HG02642 (cell line): ENCODE measurements around the gene CORO1C.

Experiments
- ATAC-seq: cut with Tn5 transposase; IDR thresholded peaks from one replicate; pipeline ENCODE4 v1.9.1; 2021; ENCODE audit warnings: mild to moderate bottlenecking; ENCODE audit not compliant: unreplicated experiment, poor library complexity

The CORO1C gene

DNA sequence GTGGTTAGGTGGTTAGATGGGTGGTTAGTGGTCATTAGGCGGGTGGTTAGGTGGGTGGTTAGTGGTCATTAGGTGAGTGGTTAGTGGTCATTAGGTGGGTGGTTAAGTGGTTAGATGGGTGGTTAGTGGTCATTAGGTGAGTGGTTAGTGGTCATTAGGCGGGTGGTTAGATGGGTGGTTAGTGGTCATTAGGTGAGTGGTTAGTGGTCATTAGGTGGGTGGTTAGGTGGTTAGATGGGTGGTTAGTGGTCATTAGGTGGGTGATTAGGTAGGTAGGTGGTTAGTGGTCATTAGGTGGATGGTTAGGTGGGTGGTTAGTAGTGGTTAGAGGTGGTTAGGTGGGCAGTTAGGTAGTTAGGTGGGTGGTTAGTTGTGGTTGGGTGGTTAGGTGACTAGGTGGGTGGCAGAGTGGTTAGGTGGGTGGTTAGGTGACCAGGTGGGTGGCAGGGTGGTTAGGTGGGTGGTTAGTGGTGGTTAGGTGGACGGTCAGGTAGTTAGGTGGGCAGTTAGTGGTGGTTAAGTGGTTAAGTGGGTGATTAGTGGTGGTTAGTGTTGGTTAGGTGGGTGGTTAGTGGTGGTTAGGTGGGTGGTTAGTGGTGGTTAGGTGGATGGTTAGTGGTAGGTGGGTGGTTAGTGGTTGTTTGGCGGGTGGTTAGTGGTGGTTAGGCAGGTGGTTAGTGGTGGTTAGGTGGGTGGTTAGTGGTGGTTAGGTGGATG lies 125.5 kb downstream of the CORO1C start:
- ATAC-seq: no peak

DNA sequence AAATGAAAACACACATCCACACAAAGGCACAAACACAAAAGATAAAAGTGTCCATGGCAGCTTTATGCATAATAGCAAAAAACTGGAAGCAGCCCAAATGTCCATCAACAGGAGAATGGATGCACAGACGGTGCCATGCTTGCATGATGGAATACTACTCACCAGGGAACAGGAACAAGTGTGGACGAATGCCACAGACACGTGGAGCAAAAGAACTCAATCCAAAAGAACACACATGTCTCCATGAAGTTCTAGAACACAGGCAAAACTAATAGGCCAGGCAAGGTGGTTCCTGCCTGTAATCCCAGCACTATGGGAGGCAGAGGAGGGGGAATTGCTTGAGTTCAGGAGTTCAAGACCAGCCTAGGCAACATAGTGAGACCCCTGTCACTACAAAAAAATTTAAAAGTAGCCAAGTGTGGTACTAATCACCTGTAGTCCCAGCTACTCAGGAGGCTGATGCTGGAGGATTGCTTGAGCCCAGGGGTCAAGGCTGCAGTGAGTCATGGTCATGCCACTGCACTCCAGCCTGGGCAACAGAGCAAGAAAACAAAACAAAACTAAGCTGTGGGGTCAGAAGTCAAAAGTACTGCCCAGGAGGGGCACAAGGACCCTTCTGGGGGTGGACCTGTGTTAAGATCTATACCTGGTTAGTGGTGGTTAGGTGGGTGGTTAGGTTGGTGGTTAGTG lies 126.2 kb downstream of the CORO1C start:
- no peak for ATAC-seq

DNA sequence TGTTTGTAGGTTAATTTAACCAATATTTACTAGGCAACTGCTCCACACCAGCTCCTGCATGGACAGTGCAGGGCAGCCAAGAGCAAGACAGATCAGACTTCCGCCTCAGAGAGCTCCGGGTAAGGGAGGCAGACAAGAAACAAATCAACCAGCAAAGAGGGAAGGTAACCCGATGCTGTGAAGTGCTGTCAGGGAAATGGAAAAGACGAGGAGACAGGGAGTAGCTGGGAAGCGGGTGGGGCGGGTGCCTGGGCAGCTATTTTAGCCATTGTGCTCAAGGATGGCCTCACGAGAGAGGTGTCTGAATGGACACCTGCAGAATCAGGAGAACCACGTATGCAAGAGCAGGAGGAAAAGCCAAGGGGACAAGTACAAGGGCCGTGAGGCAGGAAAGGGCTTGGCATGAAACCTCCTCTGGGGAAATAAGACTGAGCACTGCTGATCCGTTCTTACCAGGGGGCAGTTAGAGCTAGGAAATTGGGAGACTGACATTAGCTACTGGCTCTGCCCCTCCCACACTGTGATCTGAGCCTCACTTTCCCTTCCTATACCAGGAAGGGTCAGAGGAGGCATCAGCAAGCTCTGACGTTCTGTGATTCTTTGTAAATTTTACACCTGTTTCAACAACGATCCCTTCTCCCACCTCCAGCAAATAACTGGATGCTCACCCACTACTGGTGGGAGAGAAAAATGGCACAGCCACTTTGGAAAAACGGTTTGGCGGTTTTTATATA lies 126.9 kb downstream of the CORO1C start:
- ATAC-seq: no peak

DNA sequence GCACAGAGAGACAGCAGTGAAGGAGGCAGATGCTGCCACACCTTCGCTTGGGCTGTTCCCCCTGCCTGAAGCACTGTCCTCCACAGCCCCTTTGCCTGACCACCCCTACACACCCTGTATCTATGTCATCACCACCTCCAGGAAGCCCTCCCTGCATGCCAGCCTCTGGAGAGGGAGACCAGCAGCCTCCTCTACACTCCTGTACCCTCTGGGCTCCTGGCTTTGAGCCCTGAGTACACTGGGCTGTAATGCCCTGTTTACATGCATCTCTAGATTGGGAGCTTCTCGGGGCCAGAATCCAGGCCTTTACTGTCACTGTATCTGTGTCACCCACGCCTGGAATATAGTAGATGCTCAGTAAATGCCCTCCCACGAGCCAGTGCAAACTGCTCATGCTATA lies 127.6 kb downstream of the CORO1C start:
- ATAC-seq: no peak

DNA sequence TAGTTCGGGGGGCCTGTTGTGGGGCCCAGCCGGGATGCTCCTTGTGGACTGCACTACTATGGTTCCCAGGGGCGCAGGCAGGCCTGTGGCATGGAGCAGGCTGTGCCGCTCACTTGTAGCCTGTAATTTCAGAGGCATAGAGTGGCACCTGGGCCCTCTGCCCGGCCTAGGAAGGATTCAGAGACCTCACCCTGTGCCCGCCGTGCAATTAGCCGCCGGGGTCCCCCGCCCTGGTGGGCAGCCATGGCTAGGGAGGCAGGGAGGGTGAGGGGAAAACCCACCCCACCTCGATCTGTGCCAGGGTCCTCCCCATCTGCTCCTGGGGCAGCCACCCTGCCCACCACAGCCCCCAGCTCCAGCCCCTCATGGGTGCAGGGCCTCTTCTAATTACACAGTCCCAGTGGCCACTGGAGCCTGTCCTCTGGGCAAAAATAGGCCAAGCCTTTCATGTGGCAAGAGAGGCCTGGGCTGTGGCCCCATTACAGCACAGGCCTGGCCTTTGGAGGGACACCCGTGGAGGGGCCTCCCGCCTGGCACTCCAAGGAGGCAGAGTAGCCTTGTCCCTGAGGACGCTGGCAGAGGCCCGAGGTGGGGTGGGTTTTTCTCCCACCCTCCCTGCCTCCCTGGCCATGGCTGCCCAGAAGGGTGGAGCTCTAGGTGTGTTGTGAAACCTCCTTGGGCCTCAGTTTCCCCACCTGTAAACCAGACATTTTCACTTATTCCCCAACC lies 128.2 kb downstream of the CORO1C start:
- no peak for ATAC-seq

DNA sequence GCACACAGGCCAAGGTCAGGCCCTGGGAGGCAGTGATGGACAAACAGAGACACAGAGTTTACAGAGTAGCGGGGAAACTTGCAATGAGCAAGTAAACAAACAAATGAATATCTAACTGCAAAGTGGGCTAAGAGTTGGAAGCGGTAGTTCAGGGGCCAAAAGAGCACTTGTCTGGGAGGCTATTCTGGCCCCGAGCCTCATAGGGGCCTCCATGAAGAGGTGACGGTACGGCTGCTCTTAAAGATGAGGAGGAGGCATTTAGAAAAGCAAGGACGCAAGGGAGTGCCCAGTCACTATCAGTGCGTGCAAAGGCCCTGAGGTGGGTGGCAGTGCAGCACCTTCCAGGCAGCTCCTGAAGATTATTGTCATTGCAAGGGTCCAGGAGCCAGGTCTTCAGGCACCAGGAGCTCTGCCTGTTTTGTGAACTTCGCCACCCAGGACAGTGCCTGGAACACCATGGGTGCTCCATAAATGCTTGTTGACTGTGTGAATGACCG lies 129.1 kb downstream of the CORO1C start:
- ATAC-seq: no peak

DNA sequence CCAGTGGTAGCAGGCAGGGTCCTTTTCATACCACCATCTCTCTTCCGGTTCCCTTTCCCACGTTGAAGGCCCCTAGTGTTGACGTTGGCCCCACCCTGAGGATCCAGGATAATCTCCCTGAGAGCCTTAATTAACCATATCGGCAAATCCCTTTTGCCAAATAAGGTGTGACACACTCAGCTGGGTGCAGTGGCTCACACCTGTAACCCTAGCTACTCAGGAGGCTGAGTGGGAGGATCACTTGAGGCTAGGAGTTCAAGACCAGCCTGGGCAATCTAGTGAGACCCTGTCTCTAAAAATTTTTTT lies 130.7 kb downstream of the CORO1C start:
- no peak for ATAC-seq

DNA sequence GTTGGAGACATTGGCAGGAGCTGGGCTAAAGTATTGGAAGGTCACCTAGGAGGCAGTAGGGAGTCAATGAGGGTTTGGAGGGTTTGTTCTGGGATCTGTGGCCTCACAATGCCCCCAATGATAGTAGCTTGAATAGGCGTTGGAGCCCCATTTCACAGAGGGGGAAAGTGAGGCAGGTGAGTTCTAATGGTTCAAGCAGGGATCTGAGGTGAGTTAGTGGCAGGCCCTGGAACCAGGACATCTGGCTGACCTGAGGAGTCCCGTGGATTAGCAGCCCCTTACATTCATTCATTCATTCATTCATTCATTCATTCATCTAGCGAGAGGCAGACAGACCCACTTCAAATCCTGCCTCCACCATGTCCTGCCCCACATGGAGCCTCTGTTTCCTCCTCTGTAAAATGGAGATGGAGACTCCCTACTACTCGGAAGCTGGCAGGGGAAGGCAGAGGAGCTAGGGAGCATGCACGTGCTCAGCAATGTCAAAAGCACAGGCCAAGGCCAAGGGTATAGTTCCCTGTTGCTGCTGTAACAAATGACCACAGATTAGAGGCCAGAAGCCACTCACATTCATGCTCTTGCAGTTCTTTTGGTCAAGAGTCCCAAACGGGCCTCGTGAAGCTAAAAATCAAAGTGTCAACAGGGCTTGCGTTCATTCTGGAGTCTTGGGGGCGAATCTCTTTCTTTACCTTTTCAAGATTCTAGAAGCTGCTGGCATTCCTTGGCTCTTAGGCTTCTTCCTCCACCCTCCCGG lies 131.2 kb downstream of the CORO1C start:
- ATAC-seq: no peak

DNA sequence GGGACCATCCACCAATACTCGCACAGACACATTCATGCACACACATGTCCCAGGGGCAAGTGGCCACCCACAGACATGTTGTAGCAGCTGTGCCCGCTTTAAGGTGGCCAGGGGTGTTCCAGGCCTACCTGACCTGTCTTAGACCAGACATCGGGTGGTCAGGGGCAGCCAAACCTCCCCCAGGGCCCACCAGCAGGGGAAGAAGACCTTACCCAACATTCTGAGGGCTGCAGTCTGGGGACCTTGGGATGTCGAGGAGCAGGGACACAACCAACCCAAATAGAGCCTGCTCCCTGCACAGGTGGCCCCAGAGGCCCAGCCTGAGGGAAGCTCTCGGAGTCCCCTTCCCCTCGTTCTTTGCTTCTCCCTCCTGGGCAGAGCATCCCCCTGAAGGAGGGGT lies 131.8 kb downstream of the CORO1C start:
- ATAC-seq: no peak

DNA sequence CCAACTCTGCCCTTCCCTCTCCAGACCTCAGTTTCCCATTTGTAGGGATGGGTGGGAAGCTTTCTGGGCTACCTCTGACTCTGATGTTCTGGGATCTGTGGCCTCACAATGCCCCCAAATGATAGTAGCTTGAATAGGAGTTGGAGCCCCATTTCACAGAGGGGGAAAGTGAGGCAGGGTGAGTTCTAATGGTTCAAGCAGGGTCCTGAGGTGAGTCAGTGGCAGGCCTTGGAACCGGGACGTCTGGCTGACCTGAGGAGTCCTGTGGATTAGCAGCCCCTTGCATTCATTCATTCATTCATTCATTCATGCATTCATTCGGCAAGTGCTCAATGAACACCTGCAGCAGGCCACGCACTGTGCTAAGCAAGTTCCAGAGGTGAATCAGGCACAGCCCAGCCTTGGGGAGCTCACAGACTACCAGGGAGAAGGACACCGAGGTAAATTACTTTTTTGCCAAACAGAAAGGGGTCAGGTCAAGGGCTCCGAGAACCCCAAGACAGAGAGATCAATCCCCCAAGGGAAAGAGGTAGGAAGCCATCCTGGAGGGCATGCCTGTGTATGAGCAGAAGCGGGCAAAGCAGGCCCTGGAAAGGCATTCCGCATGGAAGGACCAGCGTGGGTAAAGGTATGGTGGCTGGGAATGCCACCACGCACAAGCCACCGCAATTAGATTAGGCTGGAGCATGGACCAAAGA lies 132.6 kb downstream of the CORO1C start:
- no peak for ATAC-seq

DNA sequence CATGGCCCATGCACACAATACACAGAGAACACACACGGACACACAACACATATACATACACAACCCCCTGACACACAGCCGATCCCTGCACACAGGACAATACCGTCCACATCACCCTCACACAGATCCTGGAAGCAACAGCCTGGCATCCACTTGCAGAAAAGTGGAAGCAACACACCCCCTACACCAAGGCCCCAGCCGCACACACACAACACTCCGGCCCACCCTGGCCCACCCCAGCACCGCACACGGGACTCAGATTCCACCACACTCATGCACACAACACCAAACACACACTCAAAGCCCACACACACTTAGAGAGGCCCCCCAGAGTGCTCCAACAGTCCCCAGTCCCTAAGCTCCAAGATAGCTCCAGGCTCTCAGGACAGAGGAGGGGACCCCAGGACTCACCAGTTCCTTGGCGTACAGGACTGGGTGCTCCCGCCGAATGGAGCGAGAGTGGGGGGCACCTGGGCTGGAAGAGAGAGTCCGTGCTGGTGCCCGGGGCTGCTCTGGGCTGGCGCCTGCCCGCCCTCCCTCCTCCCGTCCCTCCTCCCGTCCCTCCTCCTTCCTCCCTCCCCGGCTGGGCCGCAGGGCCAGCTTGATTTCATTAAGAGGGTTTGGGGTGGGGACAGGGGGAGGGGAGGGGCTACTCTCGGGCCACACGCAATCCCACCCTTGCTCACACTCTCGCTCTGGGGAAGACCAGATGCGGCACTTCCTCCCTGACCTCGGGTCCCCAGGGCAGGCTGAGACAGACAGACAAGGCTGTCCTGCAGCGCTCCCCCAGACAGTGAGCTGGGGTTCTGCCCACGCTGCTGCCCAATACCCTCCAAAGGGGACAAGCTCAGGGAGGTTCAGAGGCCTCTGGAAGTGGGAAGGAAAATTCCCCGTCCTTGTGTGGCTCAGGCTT lies 133.5 kb downstream of the CORO1C start, which contains the start of gene TMEM119:
TMEM119 (minus strand) TSS at position 526 of the 913 bp plus-strand sequence. CDS start 5,701 bp downstream, outside the sequence.
- ATAC-seq: no peak

DNA sequence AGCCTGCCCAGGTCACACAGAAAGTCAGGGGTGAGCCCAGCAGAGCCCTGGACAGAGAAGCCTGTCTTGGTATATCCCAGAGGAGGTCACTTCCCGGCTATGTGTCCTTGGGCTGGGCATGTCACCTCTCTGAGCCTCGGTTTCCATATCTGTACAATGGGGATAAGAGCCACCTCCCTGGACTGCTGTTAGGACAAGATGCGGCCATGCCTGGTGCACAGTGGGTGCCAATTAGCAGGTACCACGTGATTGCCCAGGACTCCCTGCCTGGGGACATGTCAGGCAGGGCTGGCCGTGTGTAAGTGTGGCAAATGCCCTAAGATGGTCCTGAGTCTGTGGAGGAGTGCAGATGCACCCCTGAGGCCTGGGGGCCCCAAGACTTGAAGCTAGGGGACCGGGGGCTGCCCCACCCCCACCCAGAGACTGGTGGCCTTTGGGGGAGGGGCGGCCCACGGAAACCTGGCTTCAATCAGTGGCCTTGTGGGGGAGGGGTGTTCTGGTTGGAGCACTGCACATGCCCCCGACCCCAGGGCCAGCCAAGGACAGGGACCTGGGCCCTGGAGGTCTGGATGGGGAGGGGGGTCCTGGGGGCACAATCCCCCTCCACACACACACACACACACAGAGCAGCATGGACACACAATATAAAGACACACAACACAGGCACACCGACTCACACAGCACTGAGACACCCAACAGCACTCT lies 134.3 kb downstream of the CORO1C start:
- no peak for ATAC-seq

DNA sequence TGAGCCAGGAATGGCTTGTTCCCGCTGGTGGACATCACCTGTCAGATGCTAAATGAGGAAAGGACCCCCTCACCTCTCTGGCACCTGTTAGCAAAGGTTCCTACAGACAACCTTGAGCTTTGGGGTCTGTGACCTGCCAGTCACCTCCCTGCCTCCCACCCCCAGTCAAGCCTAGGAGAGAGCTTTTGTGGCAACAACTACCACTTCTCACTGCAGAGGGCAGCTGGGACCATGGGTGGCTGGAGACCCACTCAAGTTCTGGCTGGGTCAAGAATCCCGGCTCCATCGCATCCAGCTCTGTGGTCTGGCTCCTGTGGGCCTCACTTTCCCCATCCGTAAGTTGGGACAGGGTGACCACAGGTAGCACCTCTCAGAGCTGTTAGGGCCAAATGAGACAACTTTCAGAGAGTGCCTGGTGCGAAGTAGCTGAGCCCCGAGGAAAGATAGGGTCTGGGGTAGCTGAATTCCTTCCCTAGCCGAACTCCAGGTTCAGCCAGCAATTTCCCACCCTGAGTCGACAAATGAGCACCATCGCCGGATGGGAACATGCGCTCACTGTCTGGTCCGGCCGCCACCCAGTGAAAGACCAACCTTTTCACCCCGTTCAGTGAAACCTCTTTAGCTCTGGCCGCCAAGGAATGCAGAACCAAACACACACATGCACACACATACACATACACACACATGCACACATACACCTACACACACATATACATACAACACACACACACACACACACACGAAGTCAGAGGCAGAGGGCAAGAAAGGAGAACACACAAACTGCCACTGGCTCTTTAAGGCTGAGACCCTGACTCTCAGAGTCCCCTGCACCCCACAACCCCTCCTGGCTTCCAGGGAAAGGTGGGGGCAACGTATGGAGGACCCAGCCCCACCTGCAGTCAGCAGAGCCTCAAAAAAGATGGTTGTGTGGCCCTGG lies 135.3 kb downstream of the CORO1C start:
- no peak for ATAC-seq
